Glutamatergic neuron (in vitro differentiated cells): ENCODE data around the gene PLEKHH2. TPM values are rescaled to one million over a fixed set of nuclear protein-coding genes. Genes with fewer than 3 reads are reported as not detected.

Experiments used
- DNase-seq: peaks from one replicate; pipeline ENCODE4 v3.0.0; 2022
- H3K27ac Mint-ChIP-seq: one replicate; pipeline ENCODE4 v1.8.0; 2020; ENCODE audit warnings: mild to moderate bottlenecking, mixed read lengths, inconsistent platforms; ENCODE audit not compliant: unreplicated experiment
- H3K27me3 Mint-ChIP-seq: one replicate; pipeline ENCODE4 v1.8.0; 2020; ENCODE audit warnings: mild to moderate bottlenecking, moderate library complexity, mixed read lengths, inconsistent platforms; ENCODE audit not compliant: unreplicated experiment
- H3K36me3 Mint-ChIP-seq: one replicate; pipeline ENCODE4 v1.8.0; 2020; ENCODE audit warnings: mild to moderate bottlenecking, mixed read lengths, inconsistent platforms; ENCODE audit not compliant: unreplicated experiment
- H3K4me1 Mint-ChIP-seq: one replicate; pipeline ENCODE4 v1.8.0; 2020; ENCODE audit warnings: mild to moderate bottlenecking, low read depth, mixed read lengths, inconsistent platforms; ENCODE audit not compliant: unreplicated experiment
- H3K4me3 Mint-ChIP-seq: one replicate; pipeline ENCODE4 v1.8.0; 2020; ENCODE audit warnings: mild to moderate bottlenecking, mixed read lengths, inconsistent platforms; ENCODE audit not compliant: unreplicated experiment
- H3K9me3 Mint-ChIP-seq: one replicate; pipeline ENCODE4 v1.8.0; 2020; ENCODE audit warnings: mild to moderate bottlenecking, moderate library complexity, mixed read lengths, inconsistent platforms; ENCODE audit not compliant: unreplicated experiment
- total RNA-seq: library from RNA; stranded (reverse); fragmentation: NEBNext Ultra II Directional; extraction: Animal tissue kit (Norgen Biotek cat#: 25700); gene quantifications from one replicate; pipeline ENCODE4 v1.2.1, GENCODE V29; 2021; ENCODE audit not compliant: unreplicated experiment
- TF ChIP-seq, protein P1 (sequence below): fragments of 200-600 bp; sonication (generic); IDR thresholded peaks from one replicate; pipeline ENCODE4 v1.5.0; 2021; ENCODE audit not compliant: partially characterized antibody, unreplicated experiment

Gene PLEKHH2
- total RNA-seq, 1 donor from 2014 or later = 0.71 TPM

DNA sequence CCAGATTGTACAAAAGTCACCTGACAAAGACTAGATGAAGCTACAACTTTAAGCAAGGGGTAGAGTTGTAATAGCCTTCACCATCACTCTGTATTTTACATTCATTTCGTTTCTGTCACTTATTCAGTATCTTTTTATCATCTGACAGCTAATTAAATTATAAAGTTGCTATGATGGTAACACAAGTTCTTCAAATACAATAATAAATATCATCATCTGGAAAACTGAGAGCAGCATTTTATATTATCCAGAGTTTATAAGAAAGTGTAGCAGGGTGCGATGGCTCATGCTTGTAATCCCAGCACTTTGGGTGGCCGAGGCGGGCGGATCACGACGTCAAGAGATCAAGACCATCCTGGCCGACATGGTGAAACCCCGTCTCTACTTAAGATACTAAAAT lies 157.9 kb downstream of the PLEKHH2 start:
- Mint-ChIP-seq H3K9me3 (no peaks in the 10 kb centered on the region), H3K36me3 (no peaks in the 10 kb centered on the region), H3K4me3 (no peak overlapping the region), H3K4me1 (no peaks in the 10 kb centered on the region), H3K27ac (no peak overlapping the region), H3K27me3 (peaks cover 2% of the 10 kb centered on the region)
- TF ChIP-seq, protein P1, sequence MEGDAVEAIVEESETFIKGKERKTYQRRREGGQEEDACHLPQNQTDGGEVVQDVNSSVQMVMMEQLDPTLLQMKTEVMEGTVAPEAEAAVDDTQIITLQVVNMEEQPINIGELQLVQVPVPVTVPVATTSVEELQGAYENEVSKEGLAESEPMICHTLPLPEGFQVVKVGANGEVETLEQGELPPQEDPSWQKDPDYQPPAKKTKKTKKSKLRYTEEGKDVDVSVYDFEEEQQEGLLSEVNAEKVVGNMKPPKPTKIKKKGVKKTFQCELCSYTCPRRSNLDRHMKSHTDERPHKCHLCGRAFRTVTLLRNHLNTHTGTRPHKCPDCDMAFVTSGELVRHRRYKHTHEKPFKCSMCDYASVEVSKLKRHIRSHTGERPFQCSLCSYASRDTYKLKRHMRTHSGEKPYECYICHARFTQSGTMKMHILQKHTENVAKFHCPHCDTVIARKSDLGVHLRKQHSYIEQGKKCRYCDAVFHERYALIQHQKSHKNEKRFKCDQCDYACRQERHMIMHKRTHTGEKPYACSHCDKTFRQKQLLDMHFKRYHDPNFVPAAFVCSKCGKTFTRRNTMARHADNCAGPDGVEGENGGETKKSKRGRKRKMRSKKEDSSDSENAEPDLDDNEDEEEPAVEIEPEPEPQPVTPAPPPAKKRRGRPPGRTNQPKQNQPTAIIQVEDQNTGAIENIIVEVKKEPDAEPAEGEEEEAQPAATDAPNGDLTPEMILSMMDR = no peak
- no peak for DNase-seq

DNA sequence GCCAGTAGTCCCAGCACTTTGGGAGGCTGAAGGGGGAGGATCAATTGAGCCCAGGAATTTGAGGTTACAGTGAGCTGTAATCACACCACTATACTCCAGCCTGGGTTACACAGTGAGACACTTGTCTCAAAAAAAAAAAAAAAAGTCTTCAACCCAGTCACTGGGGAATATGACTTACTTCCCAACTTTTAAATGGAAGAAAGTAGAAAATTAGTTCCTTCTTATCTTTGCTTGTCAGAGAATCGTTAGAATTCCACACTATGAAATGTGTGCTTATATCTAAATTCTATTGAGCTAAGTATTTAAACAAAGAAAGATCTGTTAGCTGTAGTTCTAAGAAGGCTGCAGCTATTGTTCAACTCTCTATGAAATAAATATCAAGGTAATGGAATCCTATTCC lies 159.1 kb downstream of the PLEKHH2 start:
- Mint-ChIP-seq H3K36me3 (no peaks in the 10 kb centered on the region), H3K4me1 (no peaks in the 10 kb centered on the region), H3K9me3 (no peaks in the 10 kb centered on the region), H3K4me3 (no peak overlapping the region), H3K27ac (no peak overlapping the region), H3K27me3 (peaks cover 2% of the 10 kb centered on the region)
- TF ChIP-seq, protein P1 = no peak
- no peak for DNase-seq

DNA sequence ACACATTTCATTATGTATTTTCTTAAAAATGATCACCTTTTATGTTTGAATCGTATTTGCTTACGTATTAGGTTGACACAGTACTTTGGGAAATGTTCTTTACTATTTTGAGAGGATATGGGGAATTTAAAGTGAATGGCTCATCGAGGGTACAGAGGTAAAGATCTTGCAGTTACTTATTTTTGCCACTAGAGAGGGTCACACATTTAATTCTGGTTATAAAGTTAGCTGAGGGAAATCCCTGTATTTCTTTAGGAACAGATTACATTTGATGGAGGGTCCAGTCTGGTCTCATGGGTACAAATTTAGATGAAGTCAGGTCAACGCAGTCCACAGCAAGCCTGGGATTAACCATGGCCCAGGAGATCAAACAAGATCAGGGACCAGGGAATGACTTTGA lies 161.2 kb downstream of the PLEKHH2 start:
- Mint-ChIP-seq H3K27ac (no peak overlapping the region), H3K36me3 (no peaks in the 10 kb centered on the region), H3K9me3 (no peaks in the 10 kb centered on the region), H3K4me3 (no peak overlapping the region), H3K4me1 (no peaks in the 10 kb centered on the region), H3K27me3 (no peaks in the 10 kb centered on the region)
- no peak for DNase-seq
- TF ChIP-seq, protein P1 = peak; percentile 48

DNA sequence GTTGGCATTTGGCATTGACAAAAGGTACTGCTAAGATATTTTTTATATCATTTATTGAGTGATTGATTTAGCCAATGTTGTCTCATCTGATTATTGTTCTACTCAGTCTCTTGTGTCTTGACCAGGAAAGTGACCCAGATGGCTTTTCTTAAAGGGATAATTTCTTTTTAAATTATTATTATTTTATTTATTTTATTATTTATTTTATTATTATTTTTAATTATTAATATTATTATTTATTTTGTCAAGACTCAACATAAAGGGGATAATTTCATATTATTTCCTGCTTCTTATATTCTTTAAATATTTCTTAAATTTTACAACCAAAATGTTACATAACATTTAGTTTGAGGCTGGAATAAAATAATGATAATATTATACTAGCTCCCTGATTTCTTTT lies 163.8 kb downstream of the PLEKHH2 start:
- no peak overlapping the region for H3K27ac Mint-ChIP-seq
- DNase-seq = no peak
- H3K4me3 Mint-ChIP-seq = no peak overlapping the region
- H3K36me3 Mint-ChIP-seq = no peaks in the 10 kb centered on the region
- TF ChIP-seq, protein P1 = no peak
- no peaks in the 10 kb centered on the region for H3K4me1 Mint-ChIP-seq
- H3K27me3 Mint-ChIP-seq = no peaks in the 10 kb centered on the region
- no peaks in the 10 kb centered on the region for H3K9me3 Mint-ChIP-seq

DNA sequence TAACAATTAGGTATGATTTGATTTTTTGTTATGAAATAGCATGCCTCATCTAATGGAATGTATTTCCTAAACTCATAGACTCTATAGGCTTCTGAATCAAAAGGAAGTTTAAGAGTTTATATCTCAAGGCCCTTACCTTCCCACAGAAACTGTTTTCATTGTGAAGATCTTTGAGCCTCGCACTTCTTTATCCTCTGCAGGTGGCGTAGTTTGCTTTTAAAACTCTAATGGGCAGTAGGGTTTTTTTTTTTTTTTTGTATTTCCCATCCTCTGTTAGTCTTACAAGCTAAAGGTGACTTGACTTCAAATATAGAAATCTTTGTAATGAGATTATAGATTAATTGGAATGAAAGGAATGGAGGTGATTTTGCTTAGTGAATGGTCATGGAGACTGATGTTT lies 165.1 kb downstream of the PLEKHH2 start:
- Mint-ChIP-seq H3K4me1 (no peaks in the 10 kb centered on the region), H3K27me3 (no peaks in the 10 kb centered on the region), H3K4me3 (no peak overlapping the region), H3K36me3 (no peaks in the 10 kb centered on the region), H3K9me3 (no peaks in the 10 kb centered on the region), H3K27ac (no peak overlapping the region)
- DNase-seq = no peak
- TF ChIP-seq, protein P1 = no peak
